HG03097 (cell line): ENCODE results near the gene MOB2.

Experiments
- ATAC-seq: cut with Tn5 transposase; IDR thresholded peaks from one replicate; pipeline ENCODE4 v1.9.1; 2021; ENCODE audit not compliant: unreplicated experiment, low FRiP score

Gene MOB2

DNA sequence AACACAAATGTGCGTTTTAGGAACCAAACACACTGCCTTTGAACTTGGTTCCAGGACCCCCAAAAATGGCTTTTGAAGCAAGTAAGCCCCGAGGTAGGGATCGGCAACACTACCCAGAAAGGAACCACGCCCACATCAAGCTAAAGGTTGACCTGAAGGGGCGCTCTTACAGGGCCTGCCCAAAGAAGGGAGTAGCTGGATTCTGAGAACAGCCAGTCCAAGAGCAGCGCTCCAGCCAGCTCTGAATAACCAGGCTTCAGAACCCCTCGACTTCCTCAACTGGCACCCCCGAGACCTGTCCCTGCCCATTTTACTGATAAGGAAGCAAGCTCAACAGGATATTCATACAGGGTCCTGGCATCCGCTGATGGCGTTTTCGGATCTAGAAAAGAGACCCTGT lies 18.9 kb upstream of the MOB2 start:
- ATAC-seq = no peak

- no peak for ATAC-seq
Observed at GRCh38 chr11:1504581-1505290, 18.2 kb upstream of the MOB2 start.

- no peak for ATAC-seq
Observed at GRCh38 chr11:1504138-1504537, 17.6 kb upstream of the MOB2 start.

DNA sequence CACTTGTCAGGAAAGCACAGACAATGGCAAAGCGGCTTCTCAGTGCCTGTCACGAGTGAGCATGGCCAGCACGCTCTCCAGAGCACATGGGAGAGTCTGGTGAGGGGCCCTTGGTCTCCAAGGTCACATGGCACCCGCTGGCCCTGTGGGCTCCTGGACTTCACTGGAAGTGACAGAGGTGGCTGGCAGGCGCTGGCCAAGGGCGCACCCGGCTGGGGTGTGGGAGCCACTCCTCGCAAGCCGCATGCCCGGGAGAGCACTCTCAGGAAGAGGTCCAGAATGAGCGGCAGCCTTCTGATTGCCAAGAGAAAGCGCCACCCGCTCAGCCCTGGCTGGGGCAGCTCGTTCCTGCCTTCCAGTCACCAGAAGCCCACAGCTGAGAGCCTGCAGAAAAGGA lies 17.1 kb upstream of the MOB2 start:
- no peak for ATAC-seq

DNA sequence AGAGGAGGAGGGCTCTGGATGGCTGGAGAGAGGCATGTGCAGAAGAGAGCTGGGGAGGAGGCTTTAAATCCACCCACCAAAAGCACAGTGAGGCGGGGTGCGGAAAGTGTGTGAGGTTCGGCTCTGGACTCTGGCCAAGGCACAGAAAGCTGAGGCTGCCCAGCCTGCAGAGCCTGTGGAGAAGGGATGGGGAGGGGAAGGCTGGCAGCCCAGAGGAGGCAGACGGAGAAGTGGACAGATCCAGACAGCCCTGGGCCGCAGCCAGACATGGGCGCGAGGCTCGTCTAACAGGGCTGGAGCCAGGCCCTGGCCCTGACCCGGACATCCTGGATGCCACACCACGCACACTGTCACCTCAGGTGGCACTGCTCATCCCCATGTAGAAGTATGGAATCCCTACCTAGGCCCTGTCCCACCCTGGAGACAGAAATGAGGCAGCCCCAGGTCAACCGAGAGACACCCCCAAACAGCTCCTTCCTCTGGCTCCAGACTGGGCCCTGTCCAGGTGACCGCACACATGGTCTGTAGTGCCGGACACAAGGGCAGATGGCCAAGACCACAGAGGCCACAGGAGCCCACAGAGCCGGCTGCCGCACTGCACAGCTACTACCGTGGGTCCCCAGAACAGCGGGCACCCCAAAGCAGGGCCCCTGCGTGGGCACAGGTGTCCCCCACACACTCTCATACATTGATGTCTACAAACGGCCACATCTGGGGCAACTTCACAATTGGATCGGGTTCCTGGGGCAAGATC lies 16.6 kb upstream of the MOB2 start:
- no peak for ATAC-seq

- no peak for ATAC-seq
Observed at GRCh38 chr11:1502168-1502953, 15.8 kb upstream of the MOB2 start.

DNA sequence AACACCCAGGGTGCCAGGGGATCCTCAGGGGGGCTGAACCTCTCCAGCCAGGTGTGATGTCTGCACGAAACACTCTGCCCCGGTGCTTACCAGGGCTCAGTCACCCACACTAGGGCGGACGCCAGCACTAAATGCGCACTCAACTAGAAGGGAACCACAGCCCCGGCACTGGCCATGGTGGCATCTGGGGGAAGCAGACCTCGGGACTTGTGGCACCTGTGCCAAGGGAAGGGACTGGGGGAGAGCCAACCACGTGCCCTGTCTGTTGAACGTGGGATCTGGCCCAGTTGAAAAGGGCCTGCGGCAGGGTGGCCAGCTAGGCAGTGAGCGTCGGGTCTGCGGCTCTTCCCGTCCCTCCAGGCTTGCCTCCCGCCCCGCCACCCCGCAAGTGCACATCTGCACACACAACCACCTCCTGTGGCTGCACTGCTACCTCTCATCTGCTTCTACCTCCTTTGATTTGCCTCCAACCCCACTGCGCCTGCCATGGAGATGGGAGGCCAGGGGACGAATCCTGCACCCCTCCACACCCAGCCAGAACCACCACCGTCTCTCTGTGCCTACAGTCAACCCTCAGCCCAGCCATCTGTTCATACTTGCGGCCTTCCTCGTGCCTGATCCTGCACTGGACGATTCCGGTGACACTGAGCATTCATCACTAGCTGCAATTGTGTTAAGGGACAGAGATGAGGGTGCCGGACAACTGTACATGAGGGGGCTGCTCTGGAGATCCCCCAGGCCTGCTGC lies 15.0 kb upstream of the MOB2 start:
- no peak for ATAC-seq

DNA sequence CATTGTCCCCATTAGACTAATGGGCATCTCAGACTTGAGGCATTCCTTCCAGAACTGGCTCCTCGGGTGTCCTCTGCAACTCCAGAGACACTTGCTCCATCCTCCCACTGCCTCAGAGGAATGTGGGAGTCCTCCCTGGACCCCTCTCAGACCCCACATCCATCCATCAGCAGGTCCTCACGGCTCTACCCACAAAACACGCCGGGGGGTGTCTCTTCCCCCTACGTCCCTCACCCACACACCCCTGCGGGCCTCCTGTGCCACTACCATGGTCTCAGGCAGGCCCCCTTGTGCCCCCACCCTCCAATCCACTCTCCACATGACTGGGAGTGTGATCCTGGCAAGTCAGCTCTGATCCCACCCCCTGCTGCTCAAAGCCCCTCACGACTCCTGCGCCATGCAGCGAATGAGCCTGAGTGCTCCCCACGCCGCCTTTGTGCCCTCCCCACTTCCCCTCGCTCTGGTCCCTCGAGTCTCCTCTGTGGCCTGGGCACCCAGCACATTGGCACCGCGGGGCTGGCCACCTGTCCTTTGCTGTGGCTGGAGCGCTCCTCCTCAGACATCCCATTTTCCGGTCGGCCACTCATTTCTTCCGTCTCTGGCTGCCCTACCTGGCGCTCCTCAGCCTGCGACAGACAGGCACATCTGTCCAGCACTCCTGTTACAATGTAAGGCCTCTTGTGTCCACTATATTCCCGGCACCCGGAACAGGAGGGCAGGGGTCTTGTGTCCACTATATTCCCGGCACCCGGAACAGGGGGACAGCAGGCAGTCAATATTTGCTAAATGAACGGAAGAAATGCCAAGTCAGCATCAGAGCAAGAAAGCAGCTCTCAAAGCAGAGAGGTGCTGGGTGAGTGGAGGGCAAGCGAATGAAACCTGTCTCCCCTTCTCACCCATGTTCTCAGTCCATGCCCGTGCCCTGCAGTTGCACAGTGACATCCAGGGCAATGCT lies 14.2 kb upstream of the MOB2 start:
- no peak for ATAC-seq

- no peak for ATAC-seq
Observed at GRCh38 chr11:1499899-1500298, 13.3 kb upstream of the MOB2 start.

- ATAC-seq = no peak
Observed at GRCh38 chr11:1499261-1499890, 12.8 kb upstream of the MOB2 start.

GRCh38 chr11:1498262-1498661 lies 11.7 kb upstream of the MOB2 start:
- ATAC-seq = no peak

- ATAC-seq = no peak
Observed at GRCh38 chr11:1497600-1497999, 11.0 kb upstream of the MOB2 start.

DNA sequence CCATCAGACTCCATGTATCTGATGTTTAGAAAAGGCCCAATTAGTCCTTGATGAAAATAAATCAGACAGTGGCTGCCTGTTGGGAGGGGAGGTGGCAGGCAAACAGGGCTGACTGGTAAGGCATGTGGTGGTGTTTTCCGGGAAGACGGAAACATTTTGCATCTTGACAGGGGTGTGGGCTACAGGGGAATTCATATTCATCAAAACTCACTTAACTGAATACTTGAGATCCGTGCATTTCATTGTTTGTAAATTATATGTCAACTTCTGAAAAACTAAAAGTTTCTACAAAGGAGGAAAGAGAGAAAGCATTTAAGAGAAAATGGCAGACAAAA lies 10.1 kb upstream of the MOB2 start:
- no peak for ATAC-seq

DNA sequence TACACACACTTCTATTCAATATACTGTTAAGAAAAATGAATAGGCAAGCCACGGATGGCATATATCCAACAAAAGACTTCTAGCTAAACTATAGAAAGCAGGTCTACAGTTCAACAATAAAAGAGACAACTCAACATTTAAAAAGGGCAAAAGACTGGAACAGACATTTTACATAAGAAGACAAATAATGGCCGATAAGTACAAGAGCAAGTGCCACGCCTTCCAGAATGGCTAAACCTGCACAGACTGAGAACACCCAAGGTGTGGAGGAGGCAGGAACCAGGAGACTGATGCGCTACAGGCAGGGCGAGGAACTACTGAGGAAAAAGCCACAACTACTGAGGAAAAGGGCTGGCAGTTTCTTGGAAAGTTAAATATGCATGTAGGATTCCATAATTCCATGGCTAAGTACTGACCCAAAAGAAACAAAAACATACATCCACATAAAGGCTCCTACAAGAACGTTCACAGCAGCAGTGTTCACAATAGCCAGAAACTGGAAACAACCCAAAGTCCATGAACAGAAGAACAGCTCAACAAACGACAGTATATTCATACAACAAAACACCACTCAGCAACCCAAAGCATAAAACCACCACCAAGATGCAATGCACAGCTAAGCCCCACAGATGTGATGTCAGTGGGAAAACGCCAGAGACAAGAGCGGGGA lies 9.6 kb upstream of the MOB2 start:
- no peak for ATAC-seq

DNA sequence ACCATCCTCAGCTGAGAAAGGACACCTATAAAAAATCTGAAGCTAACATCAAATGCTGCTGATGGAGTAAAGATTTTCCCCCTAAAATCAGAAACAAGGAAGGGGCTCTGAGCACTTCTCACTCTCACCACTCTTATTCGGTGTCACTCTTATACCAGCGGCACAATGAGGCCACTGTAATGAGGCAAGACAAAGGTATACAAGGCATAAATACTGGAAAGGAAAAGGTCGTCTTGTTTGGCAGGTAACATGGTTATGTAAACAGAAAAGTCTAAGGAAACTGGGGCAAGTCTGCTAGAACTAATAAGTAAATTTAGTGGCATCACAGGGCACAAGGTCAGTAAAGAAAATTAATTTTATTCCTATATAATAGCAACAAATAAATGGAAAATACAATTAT lies 8.1 kb upstream of the MOB2 start:
- no peak for ATAC-seq

- no peak for ATAC-seq
Observed at GRCh38 chr11:1493650-1494244, 7.2 kb upstream of the MOB2 start.

DNA sequence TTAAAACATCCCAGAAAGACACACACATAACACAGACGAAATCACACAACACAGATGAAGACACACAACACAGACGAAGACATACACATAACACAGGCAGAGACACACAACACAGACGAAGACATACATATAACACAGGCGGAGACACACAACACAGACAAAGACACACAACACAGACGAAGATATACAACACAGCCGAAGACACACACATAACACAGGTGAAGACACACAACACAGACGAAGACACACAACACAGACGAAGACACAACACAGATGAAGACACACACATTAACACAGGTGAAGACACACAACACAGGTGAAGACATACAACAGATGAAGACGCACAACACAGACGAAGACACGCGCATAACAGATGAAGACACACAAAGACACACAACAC lies 4.8 kb upstream of the MOB2 start:
- no peak for ATAC-seq

DNA sequence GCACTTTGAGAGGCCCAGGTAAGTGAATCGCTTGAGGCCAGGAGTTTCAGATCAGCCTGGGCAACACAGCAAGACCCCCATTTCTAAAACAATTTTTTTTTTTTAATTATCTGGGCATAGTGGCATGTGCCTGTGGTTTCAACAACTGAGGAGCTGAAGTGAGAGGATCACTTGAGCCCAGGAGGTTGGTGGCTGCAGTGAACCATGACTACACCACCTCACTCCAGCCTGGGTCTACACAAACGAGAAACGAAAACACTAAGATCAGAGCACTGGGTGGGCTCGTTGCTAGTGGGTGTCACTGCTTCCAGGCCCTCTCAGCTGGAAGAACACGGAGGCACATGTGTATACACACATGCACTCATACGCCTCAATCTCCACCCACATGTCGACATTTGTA lies 4.1 kb upstream of the MOB2 start:
- ATAC-seq = no peak
